ENCODE results near the gene ABCF2. TPM values are rescaled to one million over a fixed set of nuclear protein-coding genes. Genes with fewer than 3 reads are reported as not detected.

The ABCF2 gene
- total and polyA plus RNA-seq, 2 of the 13 experiments (the other 11 are each of a cell fraction or from before 2014, with no cell fraction given): 16.3 to 42.5 TPM

MicroRNA genes within 50 kb of the gene (microRNA counts, 767-probe panel; counts per million panel counts)
- microRNA hsa-miR-671-3p: not detected
- microRNA hsa-miR-671-5p: not detected

Other genes starting within 250 kb of the ABCF2 start
- 0.11 TPM in 1 of 2 replicates, not detected in the other for gene KCNH2, start 248.9 kb downstream of the ABCF2 start, total RNA-seq (2016; rRNA removed; fragmentation: Illumina TruSeq; extraction: Trizol)
- 0.09 and 0.12 TPM in 2 replicates for gene KCNH2, start 248.9 kb downstream of the ABCF2 start, polyA plus RNA-seq (2011; rRNA removed)
- gene NOS3, start 236.2 kb downstream of the ABCF2 start, total RNA-seq (2016; rRNA removed; fragmentation: Illumina TruSeq; extraction: Trizol): 3.7 and 4.8 TPM in 2 replicates
- 7.5 and 10.1 TPM in 2 replicates for gene NOS3, start 236.2 kb downstream of the ABCF2 start, polyA plus RNA-seq (2011; rRNA removed)
- not detected in 2 replicates for gene ATG9B, start 202.7 kb downstream of the ABCF2 start, total RNA-seq (2016; rRNA removed; fragmentation: Illumina TruSeq; extraction: Trizol)
- gene ATG9B, start 202.7 kb downstream of the ABCF2 start, polyA plus RNA-seq (2011; rRNA removed): 0.24 and 0.39 TPM in 2 replicates
- gene ABCB8, start 198.8 kb downstream of the ABCF2 start, total RNA-seq (2016; rRNA removed; fragmentation: Illumina TruSeq; extraction: Trizol): 7.2 and 16.7 TPM in 2 replicates
- gene ABCB8, start 198.8 kb downstream of the ABCF2 start, polyA plus RNA-seq (2011; rRNA removed): 6.6 and 6.9 TPM in 2 replicates
- not detected in 2 replicates for gene ASIC3, start 178.7 kb downstream of the ABCF2 start, total RNA-seq (2016; rRNA removed; fragmentation: Illumina TruSeq; extraction: Trizol)
- gene ASIC3, start 178.7 kb downstream of the ABCF2 start, polyA plus RNA-seq (2011; rRNA removed): 0.50 and 0.51 TPM in 2 replicates
- 21.3 and 22.6 TPM in 2 replicates for gene CDK5, start 169.3 kb downstream of the ABCF2 start, total RNA-seq (2016; rRNA removed; fragmentation: Illumina TruSeq; extraction: Trizol)
- gene CDK5, start 169.3 kb downstream of the ABCF2 start, polyA plus RNA-seq (2011; rRNA removed): 16.4 and 17.3 TPM in 2 replicates
- gene SLC4A2, start 167.6 kb downstream of the ABCF2 start, total RNA-seq (2016; rRNA removed; fragmentation: Illumina TruSeq; extraction: Trizol): 47.4 and 73.4 TPM in 2 replicates
- 46.0 and 51.9 TPM in 2 replicates for gene SLC4A2, start 167.6 kb downstream of the ABCF2 start, polyA plus RNA-seq (2011; rRNA removed)
- 33.0 and 52.9 TPM in 2 replicates for gene FASTK, start 146.4 kb downstream of the ABCF2 start, total RNA-seq (2016; rRNA removed; fragmentation: Illumina TruSeq; extraction: Trizol)
- gene FASTK, start 146.4 kb downstream of the ABCF2 start, polyA plus RNA-seq (2011; rRNA removed): 55.7 and 69.5 TPM in 2 replicates
- 31.8 and 51.6 TPM in 2 replicates for gene TMUB1, start 143.7 kb downstream of the ABCF2 start, total RNA-seq (2016; rRNA removed; fragmentation: Illumina TruSeq; extraction: Trizol)
- 44.8 and 47.8 TPM in 2 replicates for gene TMUB1, start 143.7 kb downstream of the ABCF2 start, polyA plus RNA-seq (2011; rRNA removed)
- 24.9 and 31.3 TPM in 2 replicates for gene AGAP3, start 140.7 kb downstream of the ABCF2 start, total RNA-seq (2016; rRNA removed; fragmentation: Illumina TruSeq; extraction: Trizol)
- gene AGAP3, start 140.7 kb downstream of the ABCF2 start, polyA plus RNA-seq (2011; rRNA removed): 61.4 and 62.0 TPM in 2 replicates
- not detected in 2 replicates for gene GBX1, start 59.5 kb downstream of the ABCF2 start, total RNA-seq (2016; rRNA removed; fragmentation: Illumina TruSeq; extraction: Trizol)
- not detected in 2 replicates for gene GBX1, start 59.5 kb downstream of the ABCF2 start, polyA plus RNA-seq (2011; rRNA removed)
- gene ASB10, start 40.0 kb downstream of the ABCF2 start, total RNA-seq (2016; rRNA removed; fragmentation: Illumina TruSeq; extraction: Trizol): not detected in 2 replicates
- gene ASB10, start 40.0 kb downstream of the ABCF2 start, polyA plus RNA-seq (2011; rRNA removed): not detected in 2 replicates
- not detected in 2 replicates for gene H2BK1, start 16.7 kb downstream of the ABCF2 start, total RNA-seq (2016; rRNA removed; fragmentation: Illumina TruSeq; extraction: Trizol)
- gene H2BK1, start 16.7 kb downstream of the ABCF2 start, polyA plus RNA-seq (2011; rRNA removed): not detected in 2 replicates
- 10.2 and 21.5 TPM in 2 replicates for gene CHPF2, start 5.3 kb upstream of the ABCF2 start, total RNA-seq (2016; rRNA removed; fragmentation: Illumina TruSeq; extraction: Trizol)
- gene CHPF2, start 5.3 kb upstream of the ABCF2 start, polyA plus RNA-seq (2011; rRNA removed): 15.4 and 22.5 TPM in 2 replicates
- 0.53 and 0.62 TPM in 2 replicates for gene SMARCD3, start 21.5 kb upstream of the ABCF2 start, total RNA-seq (2016; rRNA removed; fragmentation: Illumina TruSeq; extraction: Trizol)
- gene SMARCD3, start 21.5 kb upstream of the ABCF2 start, polyA plus RNA-seq (2011; rRNA removed): 0.20 and 0.44 TPM in 2 replicates
- gene NUB1, start 114.6 kb upstream of the ABCF2 start, total RNA-seq (2016; rRNA removed; fragmentation: Illumina TruSeq; extraction: Trizol): 37.0 and 47.3 TPM in 2 replicates
- 26.0 and 27.1 TPM in 2 replicates for gene NUB1, start 114.6 kb upstream of the ABCF2 start, polyA plus RNA-seq (2011; rRNA removed)
- 0.11 TPM in 1 of 2 replicates, not detected in the other for gene WDR86, start 182.8 kb upstream of the ABCF2 start, total RNA-seq (2016; rRNA removed; fragmentation: Illumina TruSeq; extraction: Trizol)
- gene WDR86, start 182.8 kb upstream of the ABCF2 start, polyA plus RNA-seq (2011; rRNA removed): 2.9 and 4.3 TPM in 2 replicates
- not detected in 2 replicates for gene CRYGN, start 212.9 kb upstream of the ABCF2 start, total RNA-seq (2016; rRNA removed; fragmentation: Illumina TruSeq; extraction: Trizol)
- 0.11 TPM in 1 of 2 replicates, not detected in the other for gene CRYGN, start 212.9 kb upstream of the ABCF2 start, polyA plus RNA-seq (2011; rRNA removed)